ENCODE results near the gene ADAT3. TPM values are rescaled to one million over a fixed set of nuclear protein-coding genes. Genes with fewer than 3 reads are reported as not detected.

ADAT3 gene
- total RNA-seq, 2 donors from 2014 or later = 10.5 to 13.7 TPM

DNA sequence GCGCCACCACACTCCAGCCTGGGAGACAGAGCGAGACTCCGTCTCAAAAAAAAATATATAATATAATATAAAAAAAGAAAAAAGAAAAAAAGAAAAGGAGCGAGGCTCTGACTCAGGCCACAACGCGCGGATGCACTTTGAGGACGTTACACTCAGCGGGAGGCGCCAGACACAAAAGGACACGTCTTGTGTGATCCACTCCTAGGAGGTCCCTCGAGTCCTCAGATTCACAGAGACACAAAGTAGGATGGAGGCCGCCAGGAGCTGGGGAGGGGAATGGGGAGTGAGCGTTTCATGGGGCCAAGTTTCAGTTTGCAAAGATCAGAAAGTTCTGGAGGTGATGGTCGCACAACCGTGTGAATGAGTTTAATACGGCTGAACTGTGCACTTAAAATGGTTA, 11.4 kb upstream of the ADAT3 start:
- Histone ChIP-seq H3K9me3 (no peaks in the 10 kb centered on the region), H3K4me1 (peaks cover 9% of the 10 kb centered on the region), H3K4me3 (no peak overlapping the region), H3K36me3 (replicated peaks in 1 of 2; ENCODE audit: insufficient read depth in 1 of 2, low read depth in 2 of 2) (no peaks in the 10 kb centered on the region), H3K27me3 (no peaks in the 10 kb centered on the region), H3K27ac (no peak overlapping the region)
- DNase-seq (no peak), ATAC-seq (no peak)
- intact Hi-C loops (cut with DNase I) = no loop called here
- WGBS, 2 donors = 80 to 85% methylated on average over 17 of the region's 17 CpGs
- no peak for TF ChIP-seq POLR2A (IDR thresholded peaks at IDR 0.05)
- TF ChIP-seq, protein P1, sequence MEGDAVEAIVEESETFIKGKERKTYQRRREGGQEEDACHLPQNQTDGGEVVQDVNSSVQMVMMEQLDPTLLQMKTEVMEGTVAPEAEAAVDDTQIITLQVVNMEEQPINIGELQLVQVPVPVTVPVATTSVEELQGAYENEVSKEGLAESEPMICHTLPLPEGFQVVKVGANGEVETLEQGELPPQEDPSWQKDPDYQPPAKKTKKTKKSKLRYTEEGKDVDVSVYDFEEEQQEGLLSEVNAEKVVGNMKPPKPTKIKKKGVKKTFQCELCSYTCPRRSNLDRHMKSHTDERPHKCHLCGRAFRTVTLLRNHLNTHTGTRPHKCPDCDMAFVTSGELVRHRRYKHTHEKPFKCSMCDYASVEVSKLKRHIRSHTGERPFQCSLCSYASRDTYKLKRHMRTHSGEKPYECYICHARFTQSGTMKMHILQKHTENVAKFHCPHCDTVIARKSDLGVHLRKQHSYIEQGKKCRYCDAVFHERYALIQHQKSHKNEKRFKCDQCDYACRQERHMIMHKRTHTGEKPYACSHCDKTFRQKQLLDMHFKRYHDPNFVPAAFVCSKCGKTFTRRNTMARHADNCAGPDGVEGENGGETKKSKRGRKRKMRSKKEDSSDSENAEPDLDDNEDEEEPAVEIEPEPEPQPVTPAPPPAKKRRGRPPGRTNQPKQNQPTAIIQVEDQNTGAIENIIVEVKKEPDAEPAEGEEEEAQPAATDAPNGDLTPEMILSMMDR (IDR thresholded peaks at IDR 0.05) = no peak

DNA sequence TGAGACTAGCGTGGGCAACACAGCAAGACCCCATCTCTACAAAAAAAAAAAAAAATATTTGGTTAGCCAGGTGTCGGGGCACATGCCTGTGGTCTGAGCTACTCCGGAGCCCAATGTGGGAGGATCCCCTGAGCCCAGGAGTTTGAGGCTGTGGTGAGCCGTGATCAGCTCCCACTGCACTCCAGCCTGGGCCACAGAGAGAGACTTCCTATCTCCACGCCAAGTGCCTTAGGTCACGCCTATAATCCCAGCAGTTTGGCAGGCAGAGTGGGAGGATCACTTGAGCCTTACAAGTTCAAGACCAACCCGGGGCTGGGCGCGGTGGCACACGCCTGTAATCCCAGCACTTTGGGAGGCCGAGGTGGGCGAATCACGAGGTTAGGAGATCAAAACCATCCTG, 8.7 kb upstream of the ADAT3 start:
- Histone ChIP-seq H3K9me3 (no peaks in the 10 kb centered on the region), H3K27ac (no peak overlapping the region)
- intact Hi-C loops (cut with DNase I) = no loop called here

DNA sequence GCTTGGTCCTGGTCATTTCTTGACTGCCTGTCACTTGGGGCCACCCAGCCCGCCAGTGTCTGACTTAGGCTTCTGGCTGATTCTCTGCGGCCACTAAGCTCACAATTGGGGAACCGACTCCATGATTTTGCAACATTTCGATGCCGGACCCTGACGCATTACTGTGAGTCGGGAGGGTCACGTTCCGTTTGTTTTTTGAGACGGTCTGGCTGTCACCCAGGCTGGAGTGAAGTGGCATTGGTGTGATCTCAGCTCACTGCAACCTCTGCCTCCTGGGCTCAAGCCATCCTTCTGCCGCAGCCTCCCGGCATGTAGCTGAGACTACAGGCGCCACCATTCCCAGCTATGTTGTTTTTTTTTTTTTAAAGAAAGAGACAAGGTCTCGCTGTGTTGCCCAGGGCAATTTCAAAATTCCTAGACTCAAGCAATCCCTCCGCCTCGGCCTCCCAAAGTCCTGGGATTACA, 3.2 kb upstream of the ADAT3 start:
- Histone ChIP-seq H3K4me3 (no peak overlapping the region), H3K9me3 (no peaks in the 10 kb centered on the region), H3K27me3 (no peaks in the 10 kb centered on the region), H3K36me3 (replicated peaks in 1 of 2; ENCODE audit: insufficient read depth in 1 of 2, low read depth in 2 of 2) (no peaks in the 10 kb centered on the region), H3K4me1 (peaks cover 44% of the 10 kb centered on the region), H3K27ac (peak overlapping the region in 1 of 4 donors; percentile 91)
- ATAC-seq (no peak), DNase-seq (peak in 1 of 4 donors; percentile 77)
- intact Hi-C loops (cut with DNase I) = no loop called here
- WGBS, 2 donors = 77 to 86% methylated on average over 15 to 16 of the region's 16 CpGs
- TF ChIP-seq, protein P1 (IDR thresholded peaks at IDR 0.05) = no peak
- peak in 1 of 3 donors; percentile 43 for TF ChIP-seq POLR2A (IDR thresholded peaks at IDR 0.05)

More for the DNA sequence above, 8.7 kb upstream of the ADAT3 start:
- Histone ChIP-seq H3K4me3 (no peak overlapping the region), H3K4me1 (peaks cover 9% of the 10 kb centered on the region), H3K27me3 (no peaks in the 10 kb centered on the region), H3K36me3 (replicated peaks in 1 of 2; ENCODE audit: insufficient read depth in 1 of 2, low read depth in 2 of 2) (no peaks in the 10 kb centered on the region)
- TF ChIP-seq, protein P1 (IDR thresholded peaks at IDR 0.05) = no peak
- no peak for TF ChIP-seq POLR2A (IDR thresholded peaks at IDR 0.05)
- no peak for ATAC-seq
- no peak for DNase-seq
- WGBS, 2 donors = 84 to 91% methylated on average over 11 to 13 of the region's 13 CpGs

DNA sequence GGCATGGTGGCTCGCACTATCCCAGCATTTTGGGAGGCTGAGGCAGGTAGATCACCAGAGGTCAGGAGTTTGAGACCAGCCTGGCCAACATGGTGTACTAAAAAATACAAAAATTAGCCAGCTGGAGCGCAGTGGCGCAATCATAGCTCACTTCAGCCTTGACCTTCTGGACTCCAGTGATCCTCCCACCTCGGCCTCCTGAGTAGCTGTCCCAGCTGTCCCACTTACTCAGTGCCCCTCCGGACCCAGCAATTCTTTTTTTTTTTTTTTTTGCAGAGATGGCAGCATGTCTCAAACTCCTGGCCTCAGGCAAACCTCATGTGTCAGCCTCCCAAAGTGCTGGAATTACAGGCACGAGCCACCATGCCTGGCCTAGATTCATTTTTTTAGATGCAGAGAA, 2.3 kb upstream of the ADAT3 start:
- no peaks in the 10 kb centered on the region for H3K27me3 ChIP-seq
- H3K4me3 ChIP-seq = no peak overlapping the region
- H3K27ac ChIP-seq = peak overlapping the region in 2 of 4 donors; percentile 44 to 91
- H3K4me1 ChIP-seq = peaks cover 46% of the 10 kb centered on the region
- 69 to 71% methylated on average over 6 of the region's 6 CpGs for WGBS, 2 donors
- intact Hi-C loops (cut with DNase I) = no loop called here
- H3K36me3 ChIP-seq (replicated peaks in 1 of 2; ENCODE audit: insufficient read depth in 1 of 2, low read depth in 2 of 2) = no peaks in the 10 kb centered on the region
- no peak for ATAC-seq
- no peak for DNase-seq
- no peak for TF ChIP-seq POLR2A (IDR thresholded peaks at IDR 0.05)
- TF ChIP-seq, protein P1 (IDR thresholded peaks at IDR 0.05) = no peak
- no peaks in the 10 kb centered on the region for H3K9me3 ChIP-seq

GRCh38 chr19:1904860-1905109, 414 bp upstream of the ADAT3 start:
- peaks cover 63% of the 10 kb centered on the region for H3K4me1 ChIP-seq
- no peaks in the 10 kb centered on the region for H3K9me3 ChIP-seq
- peak overlapping the region; percentile 81 to 95 (median 89) for H3K27ac ChIP-seq
- no peak for ATAC-seq
- intact Hi-C loops (cut with DNase I) = no loop called here
- no peak overlapping the region for H3K4me3 ChIP-seq
- 31 to 35% methylated on average over 5 to 8 of the region's 8 CpGs for WGBS, 2 donors
- H3K27me3 ChIP-seq = no peaks in the 10 kb centered on the region
- no peaks in the 10 kb centered on the region for H3K36me3 ChIP-seq (replicated peaks in 1 of 2; ENCODE audit: insufficient read depth in 1 of 2, low read depth in 2 of 2)
- no peak for TF ChIP-seq POLR2A (IDR thresholded peaks at IDR 0.05)
- TF ChIP-seq, protein P1 (IDR thresholded peaks at IDR 0.05) = no peak
- no peak for DNase-seq
